GM18507 (cell line): ENCODE results near the gene SH3YL1.
A peak's percentile ranks its signal among the peaks of the same experiment; 100 is the strongest.

Experiments
- DNase-seq: peaks from one replicate; pipeline ENCODE4 v3.0.0; 2011; ENCODE audit warnings: low read depth; ENCODE audit not compliant: insufficient read length; ENCODE audit errors: extremely low spot score
- FAIRE-seq: peaks from 2 replicates; lab custom pipeline; 2011; peaks lifted over from hg19 to GRCh38; lab: Jason Lieb, UNC

The SH3YL1 gene

DNA sequence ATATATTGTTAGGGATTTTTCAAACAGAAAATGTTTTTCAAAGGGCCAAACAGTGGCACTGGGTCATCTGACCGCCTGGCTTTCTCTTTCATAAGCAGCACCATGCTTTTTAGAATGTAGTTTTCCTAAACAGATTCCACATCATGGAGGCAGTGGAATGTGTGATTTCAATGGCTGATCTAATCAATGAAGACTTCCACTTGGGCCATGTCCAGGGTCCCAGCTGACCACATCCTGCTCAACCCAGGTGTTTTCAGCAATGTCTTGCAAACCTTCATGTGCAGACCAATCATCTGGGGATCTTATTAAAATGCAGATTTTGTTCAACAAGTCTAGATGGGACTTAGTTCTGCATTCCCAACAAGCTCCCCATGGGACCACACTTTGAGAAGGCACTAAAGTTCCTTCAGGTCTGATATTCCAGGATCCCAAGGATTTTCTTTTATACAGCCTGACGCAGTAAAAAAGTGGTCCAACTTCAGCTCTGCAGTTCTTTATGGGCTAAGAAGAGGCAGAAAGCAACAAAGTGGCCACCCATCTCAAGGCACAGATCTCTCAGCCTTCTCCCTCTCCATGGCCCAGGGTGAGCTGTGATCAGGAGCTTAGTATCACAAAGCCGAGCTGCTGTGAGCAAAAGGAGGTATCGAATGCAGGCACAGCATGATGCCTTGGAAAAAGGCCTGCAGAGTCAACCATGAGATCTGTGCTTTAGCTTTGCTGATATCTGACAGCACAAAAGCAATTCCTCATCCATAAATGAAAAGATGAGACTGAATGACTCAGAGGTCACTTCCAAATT is 20.4 kb upstream of the SH3YL1 start:
- DNase-seq = no peak
- FAIRE-seq = no peak

GRCh38 chr2:282371-283263 is 18.8 kb upstream of the SH3YL1 start:
- DNase-seq (no peak), FAIRE-seq (no peak)

DNA sequence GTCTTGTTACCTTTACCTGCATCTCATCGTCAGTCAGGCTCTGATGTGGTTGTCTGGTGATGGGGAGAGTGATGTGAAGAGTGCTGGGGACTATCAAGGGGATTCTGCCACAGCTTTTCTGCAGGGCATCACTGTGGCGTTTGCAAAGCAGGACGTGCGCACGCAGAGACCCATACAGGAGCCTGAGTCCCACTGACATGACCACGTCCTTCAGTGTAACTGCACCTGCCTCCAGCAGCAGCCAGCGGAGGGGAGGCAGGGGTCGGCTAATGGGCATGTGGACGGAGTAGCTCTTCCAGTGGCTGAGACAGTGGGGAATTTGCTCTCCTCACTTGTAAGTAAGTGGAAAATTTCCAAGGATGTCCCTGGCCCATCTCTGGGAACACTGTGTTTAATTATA is 17.5 kb upstream of the SH3YL1 start:
- FAIRE-seq (no peak), DNase-seq (no peak)

GRCh38 chr2:280650-281110 is 16.8 kb upstream of the SH3YL1 start:
- DNase-seq (no peak), FAIRE-seq (no peak)

- FAIRE-seq = no peak
- DNase-seq = no peak
These were observed 16.3 kb upstream of the SH3YL1 start for GRCh38 chr2:279956-280649.

DNA sequence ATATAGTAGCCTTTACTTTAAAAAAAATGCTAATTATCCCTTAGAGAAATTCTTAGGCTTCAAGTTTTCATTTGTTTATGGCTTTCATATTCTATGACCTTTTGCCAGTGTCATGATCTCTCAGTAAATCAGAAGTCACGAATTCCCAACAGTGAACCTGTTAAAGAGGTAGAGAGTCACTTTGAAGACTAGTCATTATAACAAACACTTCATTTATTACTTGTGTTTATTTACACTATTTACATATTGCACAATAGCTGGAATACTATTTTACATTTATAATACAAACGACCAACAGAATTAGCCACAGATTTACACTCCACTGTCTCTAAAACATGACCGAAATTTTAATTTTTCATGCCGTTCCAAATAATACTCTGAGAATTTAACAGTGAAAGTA is 15.5 kb upstream of the SH3YL1 start:
- FAIRE-seq (no peak), DNase-seq (no peak)

DNA sequence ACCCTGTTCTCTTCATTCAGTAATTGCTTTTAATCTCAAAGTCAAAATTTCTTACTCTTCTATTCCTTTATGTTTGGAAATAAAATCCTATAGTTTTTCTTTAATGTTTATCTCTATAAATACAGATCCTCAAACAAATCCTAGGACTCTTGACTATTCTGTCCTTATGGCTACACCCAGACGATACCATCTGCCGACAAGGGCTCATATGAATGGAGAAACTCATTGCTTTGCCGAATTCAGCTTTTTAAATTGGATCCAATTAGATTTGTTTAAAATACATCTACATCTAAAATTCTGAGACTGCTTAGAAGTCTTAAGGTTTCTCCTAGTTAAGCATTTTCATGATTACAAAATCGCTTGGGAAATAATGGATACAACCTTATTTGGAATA is 15.1 kb upstream of the SH3YL1 start:
- DNase-seq (no peak), FAIRE-seq (no peak)

GRCh38 chr2:278312-278926 is 14.6 kb upstream of the SH3YL1 start:
- no peak for DNase-seq
- no peak for FAIRE-seq

DNA sequence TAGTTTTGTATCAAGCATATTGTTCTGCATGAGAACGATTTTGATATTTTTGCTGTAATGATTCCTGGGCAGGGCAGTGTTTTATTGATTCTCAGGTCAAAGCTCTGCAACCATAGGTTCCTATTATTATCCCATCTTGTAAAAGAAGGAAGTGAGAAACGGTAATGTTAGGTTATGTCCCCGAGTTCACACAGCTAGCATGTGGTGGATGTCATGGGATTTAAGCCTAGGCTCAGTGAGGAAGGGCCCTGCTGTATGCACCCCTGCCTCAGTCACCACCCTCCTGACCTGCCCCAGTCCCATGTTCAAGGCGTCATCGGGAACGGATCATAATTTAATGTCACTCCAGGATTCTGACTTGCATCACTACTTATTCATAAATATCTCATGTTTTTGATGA is 11.6 kb upstream of the SH3YL1 start:
- DNase-seq (no peak), FAIRE-seq (peak; percentile 84)

DNA sequence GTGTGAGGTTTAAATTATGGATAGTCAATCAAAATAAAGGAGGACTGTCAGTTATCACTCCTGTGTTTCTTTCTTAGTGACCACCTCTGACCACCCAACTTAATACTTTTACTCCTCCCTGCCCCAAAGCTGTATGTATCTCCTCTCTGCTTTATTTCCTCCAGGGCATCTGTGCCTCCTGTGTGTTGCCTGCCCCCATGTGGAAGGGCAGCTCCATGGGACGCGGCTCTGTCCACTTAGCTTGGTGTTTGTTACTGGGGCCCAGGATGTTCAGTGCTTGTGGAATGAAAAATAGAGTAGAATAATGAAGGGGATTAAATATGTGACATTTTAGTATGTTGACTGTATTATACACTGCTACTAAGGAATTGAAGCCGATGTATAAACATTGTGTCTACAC is 10.7 kb upstream of the SH3YL1 start:
- FAIRE-seq = no peak

GRCh38 chr2:273333-273732 is 9.5 kb upstream of the SH3YL1 start:
- DNase-seq (no peak), FAIRE-seq (no peak)

More for the DNA sequence above, 10.7 kb upstream of the SH3YL1 start:
- DNase-seq = no peak

DNA sequence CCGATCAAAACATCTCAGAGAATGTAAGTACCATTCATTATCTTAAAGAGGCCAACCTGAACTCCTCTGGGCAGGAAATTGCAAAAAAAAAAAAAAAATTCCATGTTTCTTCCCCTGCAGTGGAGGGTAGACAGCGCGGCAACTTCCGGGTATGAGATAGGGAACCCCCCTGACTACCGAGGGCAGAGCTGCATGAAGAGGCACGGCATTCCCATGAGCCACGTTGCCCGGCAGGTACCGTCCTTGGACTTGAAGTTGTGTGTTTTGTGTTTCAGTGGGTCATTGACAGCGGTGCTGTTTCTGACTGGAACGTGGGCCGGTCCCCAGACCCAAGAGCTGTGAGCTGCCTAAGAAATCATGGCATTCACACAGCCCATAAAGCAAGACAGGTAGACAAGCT is 8.1 kb upstream of the SH3YL1 start:
- FAIRE-seq (no peak), DNase-seq (no peak)

DNA sequence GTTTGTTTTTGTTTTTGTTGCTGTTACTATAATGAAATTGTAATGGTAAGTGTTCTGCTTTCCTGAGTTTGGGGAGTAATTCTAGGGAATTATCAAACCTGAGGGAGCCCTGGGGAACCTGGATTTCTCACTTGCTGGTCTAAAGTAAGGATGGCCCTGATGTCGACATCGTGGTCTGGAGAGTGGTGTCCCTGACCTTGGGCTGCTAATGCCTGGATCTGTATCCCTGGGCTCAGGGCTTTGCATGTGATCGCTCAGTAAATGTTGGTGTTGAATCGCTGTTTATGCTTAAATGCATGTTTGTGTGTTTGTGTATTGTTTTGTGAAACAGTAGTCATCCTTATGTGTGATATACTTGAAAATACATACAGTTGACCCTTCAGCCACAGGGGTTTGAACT is 7.0 kb upstream of the SH3YL1 start:
- no peak for DNase-seq
- FAIRE-seq = no peak

DNA sequence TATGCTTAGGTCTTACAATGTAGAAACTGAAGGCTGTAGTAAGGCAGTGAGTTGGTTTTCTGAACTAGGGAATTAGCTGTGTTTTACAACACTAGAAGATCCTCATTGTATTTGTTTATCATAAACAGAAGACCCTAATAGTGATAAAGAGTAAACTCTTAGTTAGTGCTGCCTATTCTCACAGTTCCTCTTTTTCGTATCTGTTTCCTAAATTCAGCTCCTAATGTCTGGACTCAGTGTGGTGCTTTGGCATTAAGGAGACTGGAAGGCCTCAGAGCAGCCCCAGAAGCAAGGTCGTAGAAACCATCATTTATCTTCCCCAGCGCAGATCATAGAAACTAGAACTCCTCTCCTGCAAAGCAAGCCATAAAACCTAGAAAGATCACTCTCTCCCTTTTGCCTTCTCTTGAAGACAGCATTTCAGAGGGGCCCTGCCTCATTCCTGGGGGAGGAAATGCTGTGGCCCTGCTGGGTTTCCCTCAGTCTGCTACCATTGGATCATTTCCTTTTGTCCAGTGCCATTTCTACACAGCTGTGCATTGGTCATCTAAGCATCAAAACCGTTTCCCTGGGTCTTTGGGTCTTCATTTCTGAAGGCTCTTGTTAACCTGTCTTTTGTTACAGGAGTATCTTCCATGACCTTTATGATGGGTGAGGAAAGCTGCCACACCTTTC is 5.7 kb upstream of the SH3YL1 start:
- FAIRE-seq (no peak), DNase-seq (no peak)

DNA sequence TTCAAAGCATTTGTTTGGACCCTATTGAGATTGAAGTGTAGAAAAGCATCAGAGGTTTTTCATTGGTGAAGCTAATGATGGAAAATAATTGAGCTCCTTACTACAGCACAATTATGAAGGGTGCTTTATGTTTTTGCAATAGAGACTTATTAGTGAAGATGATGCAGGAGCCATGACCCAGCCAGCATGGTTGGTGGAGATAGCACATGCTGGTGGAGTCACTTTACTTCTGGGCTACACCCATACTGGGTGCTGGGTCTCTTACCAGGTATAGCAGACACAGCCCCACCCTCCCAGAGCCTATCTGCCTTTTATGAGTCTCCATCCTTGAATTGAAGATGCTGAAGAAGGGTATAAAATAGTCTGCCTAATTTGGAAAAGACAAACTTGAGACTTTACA is 4.5 kb upstream of the SH3YL1 start:
- FAIRE-seq = no peak

DNA sequence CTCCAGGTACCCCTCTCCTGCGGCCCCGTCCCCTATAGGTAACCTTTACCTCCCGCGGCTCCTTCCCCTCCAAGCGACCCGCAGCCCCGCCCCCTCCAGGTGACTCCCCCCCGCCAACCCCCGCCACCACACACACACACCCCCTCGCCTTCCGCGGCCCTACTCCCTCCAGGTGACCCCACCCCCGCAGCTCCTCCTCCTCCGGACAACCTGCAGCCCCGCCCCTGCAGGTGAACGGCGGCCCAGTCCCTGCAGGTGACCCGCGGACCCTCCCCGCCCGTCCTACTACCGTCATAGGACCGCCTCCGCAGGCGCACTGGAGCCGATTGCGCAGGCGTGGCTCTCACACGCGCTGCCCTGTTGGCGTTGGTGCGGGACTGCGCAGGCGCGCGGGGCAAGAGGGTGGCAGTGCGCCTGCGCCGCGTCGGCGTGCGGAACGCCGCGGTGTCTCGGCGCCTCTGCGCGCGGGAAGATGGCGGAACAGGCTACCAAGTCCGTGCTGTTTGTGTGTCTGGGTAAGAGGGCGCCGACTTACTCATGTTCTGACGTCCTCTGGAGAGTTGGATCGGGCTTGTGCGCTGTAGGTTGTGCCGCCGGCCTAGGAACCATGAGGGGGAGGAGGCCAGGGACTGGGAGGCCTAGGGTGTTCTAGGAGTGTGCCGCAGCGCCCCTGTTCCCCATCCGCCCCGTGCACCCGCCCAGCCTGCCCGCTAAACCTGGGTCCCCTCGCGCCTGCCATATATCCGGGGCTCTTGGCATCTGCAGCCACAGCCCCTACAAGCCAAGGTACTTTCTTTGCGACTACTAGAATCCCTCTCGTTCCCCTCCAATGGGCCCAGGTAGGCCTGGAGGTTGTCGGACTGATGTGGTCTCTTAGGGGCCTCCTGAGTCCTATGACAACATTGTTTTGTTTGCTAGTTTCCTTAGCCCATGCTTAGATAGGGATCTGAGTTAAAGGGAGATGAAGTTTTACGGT is 949 bp upstream of the SH3YL1 start, which contains the start of gene ACP1:
Gene ACP1, plus strand, starts transcription at position 455 of the 976 bp plus-strand sequence. Its CDS starts 18 bp downstream, at position 473.
- peak; percentile 96 for DNase-seq
- peak; percentile 91 for FAIRE-seq

More for the DNA sequence above, 4.5 kb upstream of the SH3YL1 start:
- DNase-seq = no peak

GRCh38 chr2:263022-263738 is 652 bp downstream of the SH3YL1 start:
- DNase-seq = no peak
- no peak for FAIRE-seq
